ENCODE data around the gene ERN1.

DNA sequence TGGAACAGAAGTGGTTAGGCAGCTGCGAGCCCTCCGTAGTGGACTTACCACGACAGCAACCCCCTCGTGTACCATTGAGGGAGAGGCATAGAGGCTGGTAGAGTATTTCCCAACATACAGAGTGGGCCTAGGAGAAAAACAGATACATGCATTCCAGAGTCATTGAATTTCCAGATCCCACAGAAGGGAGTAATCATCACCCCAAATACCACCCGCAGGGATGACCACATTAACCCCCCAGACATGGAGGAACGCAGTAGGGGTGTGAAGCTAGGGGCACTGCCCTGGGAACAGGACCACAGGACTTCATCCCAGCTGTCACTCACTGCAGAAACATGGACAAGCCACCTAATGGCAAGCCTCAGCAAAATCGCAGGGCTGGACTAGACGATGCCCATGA, 64.8 kb downstream of the ERN1 start:
- TF ChIP-seq, protein P1, sequence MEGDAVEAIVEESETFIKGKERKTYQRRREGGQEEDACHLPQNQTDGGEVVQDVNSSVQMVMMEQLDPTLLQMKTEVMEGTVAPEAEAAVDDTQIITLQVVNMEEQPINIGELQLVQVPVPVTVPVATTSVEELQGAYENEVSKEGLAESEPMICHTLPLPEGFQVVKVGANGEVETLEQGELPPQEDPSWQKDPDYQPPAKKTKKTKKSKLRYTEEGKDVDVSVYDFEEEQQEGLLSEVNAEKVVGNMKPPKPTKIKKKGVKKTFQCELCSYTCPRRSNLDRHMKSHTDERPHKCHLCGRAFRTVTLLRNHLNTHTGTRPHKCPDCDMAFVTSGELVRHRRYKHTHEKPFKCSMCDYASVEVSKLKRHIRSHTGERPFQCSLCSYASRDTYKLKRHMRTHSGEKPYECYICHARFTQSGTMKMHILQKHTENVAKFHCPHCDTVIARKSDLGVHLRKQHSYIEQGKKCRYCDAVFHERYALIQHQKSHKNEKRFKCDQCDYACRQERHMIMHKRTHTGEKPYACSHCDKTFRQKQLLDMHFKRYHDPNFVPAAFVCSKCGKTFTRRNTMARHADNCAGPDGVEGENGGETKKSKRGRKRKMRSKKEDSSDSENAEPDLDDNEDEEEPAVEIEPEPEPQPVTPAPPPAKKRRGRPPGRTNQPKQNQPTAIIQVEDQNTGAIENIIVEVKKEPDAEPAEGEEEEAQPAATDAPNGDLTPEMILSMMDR (optimal IDR thresholded peaks at IDR 0.05 in 1 of 3, IDR thresholded peaks at IDR 0.05 in 1 of 3, conservative IDR thresholded peaks at IDR 0.05 in 1 of 3; ENCODE audit: extremely low read depth in 1 of 3, insufficient read depth in 2 of 3, low read length in 3 of 3) = no peak
- TF ChIP-seq EZH2 (IDR thresholded peaks at IDR 0.05; ENCODE audit: low read length) = no peak
